B cell (primary cell): ENCODE results near the gene PSMA3. TPM values are rescaled to one million over a fixed set of nuclear protein-coding genes. Genes with fewer than 3 reads are reported as not detected.
A peak's percentile ranks its signal among the peaks of the same experiment; 100 is the strongest.

Experiments used
- ATAC-seq: fragments of 200-7000 bp; cut with Tn5 transposase; one replicate; pipeline ENCODE4 v1.10.0; 2021; ENCODE audit warnings: low read depth, mild to moderate bottlenecking, moderate number of reproducible peaks, moderate library complexity
- CTCF ChIA-PET: fragments of 350-600 bp; sonication (Branson Sonifier 250); formaldehyde crosslinking; loops from one replicate; lab custom pipeline; 2021; ENCODE audit warnings: antibody characterized with exemption, inconsistent platforms; lab: Charles Lee
- POLR2A ChIA-PET: fragments of 350-600 bp; sonication (Branson Sonifier 250); formaldehyde crosslinking; loops from one replicate; lab custom pipeline; 2021; ENCODE audit warnings: antibody characterized with exemption; lab: Charles Lee
- DNase-seq: peaks from one replicate; pipeline ENCODE4 v3.0.0; 2013
- H2AFZ ChIP-seq: 2 replicates; pipeline ENCODE4 v1.6.1; 2012; ENCODE audit warnings: mild to moderate bottlenecking, low read depth, low read length; ENCODE audit not compliant: insufficient read depth, poor library complexity, severe bottlenecking
- H3K27ac ChIP-seq, 2 donors: 1 replicate in 1 of 2; 2 replicates in 1 of 2; pipeline ENCODE4 v1.5.1; 2012 to 2013; ENCODE audit warnings: low read length in 2 of 2, mild to moderate bottlenecking in 2 of 2, moderate library complexity in 1 of 2
- H3K27me3 ChIP-seq, 4 experiments: fragments of 200-600 bp in 1 of 4; sonication (generic) in 1 of 4; replicated peaks in 1 of 4; 1 replicate in 2 of 4; 2 replicates in 2 of 4; pipeline versions ENCODE4 v1.6.1 to v1.7.0; 2013 to 2016; ENCODE audit warnings: low read length in 3 of 4, mild to moderate bottlenecking in 2 of 4, mixed read lengths in 1 of 4, moderate library complexity in 1 of 4; ENCODE audit not compliant: insufficient read depth in 4 of 4, control insufficient read depth in 3 of 4; ENCODE audit errors: control extremely low read depth in 1 of 4
- H3K36me3 ChIP-seq, 2 experiments: replicated peaks in 1 of 2; 1 replicate in 1 of 2; 2 replicates in 1 of 2; pipeline versions ENCODE4 v1.6.1 to v1.7.1; 2013; ENCODE audit warnings: low read length in 1 of 2; ENCODE audit not compliant: insufficient read depth in 2 of 2, control insufficient read depth in 1 of 2; ENCODE audit errors: control extremely low read depth in 1 of 2, extremely low read depth in 1 of 2
- H3K4me1 ChIP-seq, 2 donors: fragments of 200-600 bp in 1 of 2; sonication (generic) in 1 of 2; 1 replicate in 1 of 2; 2 replicates in 1 of 2; pipeline versions ENCODE4 v1.5.1 to v1.6.1; 2013 to 2017; ENCODE audit warnings: low read length in 2 of 2; ENCODE audit not compliant: control insufficient read depth in 2 of 2, insufficient read depth in 2 of 2
- H3K4me2 ChIP-seq: replicated peaks from 2 replicates; pipeline ENCODE3; 2012; ENCODE audit warnings: mild to moderate bottlenecking, low read depth, low read length; ENCODE audit not compliant: poor library complexity, severe bottlenecking
- H3K4me3 ChIP-seq, 5 experiments: fragments of 200-600 bp in 1 of 5; sonication (generic) in 1 of 5; 1 replicate in 3 of 5; 2 replicates in 2 of 5; pipeline versions ENCODE4 v1.5.1 to v1.7.0; 2011 to 2016; ENCODE audit warnings: low read length in 4 of 5, mild to moderate bottlenecking in 4 of 5, low read depth in 2 of 5, control low read depth in 1 of 5, moderate library complexity in 1 of 5; ENCODE audit not compliant: insufficient read depth in 1 of 5; ENCODE audit errors: control extremely low read depth in 1 of 5, extremely low read depth in 1 of 5
- H3K79me2 ChIP-seq: fragments of 200-600 bp; sonication (generic); one replicate; pipeline ENCODE4 v1.6.0; 2016; ENCODE audit warnings: low read length; ENCODE audit not compliant: control insufficient read depth, insufficient read depth
- H3K9ac ChIP-seq: fragments of 200-600 bp; sonication (generic); 2 replicates; pipeline ENCODE4 v1.6.1; 2017; ENCODE audit warnings: mild to moderate bottlenecking, low read length, moderate library complexity
- H3K9me3 ChIP-seq, 3 donors: one replicate each; pipeline versions ENCODE4 v1.6.1 to v1.7.1; 2013; ENCODE audit warnings: low read length in 2 of 3; ENCODE audit not compliant: control insufficient read depth in 2 of 3, insufficient read depth in 1 of 3; ENCODE audit errors: control extremely low read depth in 1 of 3
- H4K20me1 ChIP-seq: 2 replicates; pipeline ENCODE4 v1.6.0; 2012; ENCODE audit warnings: mild to moderate bottlenecking, low read length; ENCODE audit not compliant: insufficient read depth, control insufficient read depth, poor library complexity, severe bottlenecking
- H3K27ac Mint-ChIP-seq: one replicate; pipeline ENCODE4 v1.8.0; 2021; ENCODE audit warnings: mixed read lengths
- H3K27me3 Mint-ChIP-seq: one replicate; pipeline ENCODE4 v1.8.0; 2021; ENCODE audit warnings: mixed read lengths
- H3K4me1 Mint-ChIP-seq: one replicate; pipeline ENCODE4 v1.8.0; 2021; ENCODE audit warnings: mixed read lengths
- H3K4me3 Mint-ChIP-seq: one replicate; pipeline ENCODE4 v1.8.0; 2021; ENCODE audit warnings: mixed read lengths
- H3K9me3 Mint-ChIP-seq: one replicate; pipeline ENCODE4 v1.8.0; 2022; ENCODE audit warnings: mixed read lengths; ENCODE audit not compliant: insufficient read depth
- CTCF ChIP-seq: fragments of 200-600 bp; IDR thresholded peaks from one replicate; pipeline ENCODE4 v1.8.0; 2022; ENCODE audit warnings: antibody characterized with exemption, mild to moderate bottlenecking
- EZH2 ChIP-seq: IDR thresholded peaks from 2 replicates; pipeline ENCODE4 v1.6.1; 2012; ENCODE audit warnings: borderline replicate concordance, low read depth, mild to moderate bottlenecking, moderate library complexity, low read length; ENCODE audit not compliant: insufficient read depth, poor library complexity, severe bottlenecking
- WGBS: methylation state at CpG from one replicate; pipeline ENCODE4 v1.1.5; 2013; ENCODE audit warnings: missing lambda C conversion rate; ENCODE audit not compliant: insufficient coverage; 5-methylcytosine and 5-hydroxymethylcytosine counted together
- intact Hi-C: fragments of 100-400 bp; cut with micrococcal nuclease; formaldehyde crosslinking; loops from one replicate; pipeline ENCODE4 v1.10.0; 2022
- polyA plus RNA-seq: library from polyadenylated mRNA; depleted of rRNA; stranded (reverse); fragments of >200 nt; gene quantifications from 2 replicates; pipeline ENCODE4 v1.2.3, GENCODE V29; 2012
- total RNA-seq, 2 donors: library from RNA; stranded (reverse); fragments of 120-200 nt in 1 of 2; gene quantifications; 1 replicate in 1 of 2; 2 replicates in 1 of 2; pipeline versions ENCODE4 v1.2.3 to v1.2.4, GENCODE V29; 2013 to 2022

PSMA3 gene
- total and polyA plus RNA-seq, 2 donors (not counting 1 experiment from before 2014, with no cell fraction given), result 57.3 to 99.2 TPM

GRCh38 chr14:58239244-58240195, 5.1 kb upstream of the PSMA3 start:
- ATAC-seq (peak; percentile 19), DNase-seq (peak; percentile 90)
- Histone ChIP-seq H3K4me1 (peaks cover 3 to 15% of the 10 kb centered on the region in 2 donors), H3K79me2 (no peaks in the 10 kb centered on the region), H3K4me2 (peak overlapping the region; percentile 95), H3K9me3 (no peaks in the 10 kb centered on the region), H3K9ac (peak overlapping the region; percentile 90), H3K27ac (peak overlapping the region; percentile 51 to 88), H2AFZ (peak overlapping the region; percentile 86), H4K20me1 (no peaks in the 10 kb centered on the region), H3K27me3 (no peaks in the 10 kb centered on the region), H3K4me3 (peak overlapping the region; percentile 56 to 99 (median 92)), H3K36me3 (no peaks in the 10 kb centered on the region)
- peaks cover 22% of the 10 kb centered on the region for H3K4me1 Mint-ChIP-seq
- WGBS, result 2% methylated on average over 11 of the region's 23 CpGs
- POLR2A ChIA-PET, result no interaction called here
- H3K27ac Mint-ChIP-seq, result no peak overlapping the region
- H3K9me3 Mint-ChIP-seq, result no peaks in the 10 kb centered on the region
- H3K4me3 Mint-ChIP-seq, result no peak overlapping the region
- CTCF ChIA-PET, result interaction anchor here (1.0 kb wide), 1 partner anchor 12 kb away, joined by 4 read pairs; no protein-coding TSS in a partner anchor
- TF ChIP-seq CTCF (no peak), EZH2 (no peak)
- intact Hi-C loops, result loop anchor here (1.0 kb wide), 3 partner anchors 40 to 188 kb away; partner anchors contain the start of genes KIAA0586, TIMM9 and TOMM20L
- H3K27me3 Mint-ChIP-seq, result no peaks in the 10 kb centered on the region
